Testis (tissue), 3 donors: ENCODE data around the gene RPN2. TPM values are rescaled to one million over a fixed set of nuclear protein-coding genes. Genes with fewer than 3 reads are reported as not detected.

Experiments used
- DNase-seq: peaks from one replicate; pipeline ENCODE4 v3.0.0-alpha.2; 2019
- H3K27ac ChIP-seq, 2 donors: fragments of 200-600 bp; sonication (generic); one replicate each; pipeline ENCODE4 v1.5.1; 2019
- H3K27me3 ChIP-seq: fragments of 200-600 bp; sonication (generic); one replicate; pipeline ENCODE4 v1.5.1; 2019
- H3K36me3 ChIP-seq: fragments of 200-600 bp; sonication (generic); one replicate; pipeline ENCODE4 v1.5.1; 2017; ENCODE audit warnings: low read depth; ENCODE audit errors: missing control alignments
- H3K4me1 ChIP-seq: fragments of 200-600 bp; sonication (generic); one replicate; pipeline ENCODE4 v1.5.1; 2019
- H3K4me3 ChIP-seq, 2 donors: fragments of 200-600 bp; sonication (generic); one replicate each; pipeline ENCODE4 v1.5.1; 2017 to 2019
- H3K9me3 ChIP-seq: fragments of 200-600 bp; sonication (generic); one replicate; pipeline ENCODE4 v1.5.1; 2017
- CTCF ChIP-seq, 3 experiments: fragments of 450-650 bp in 2 of 3; fragments of 200-600 bp in 1 of 3; sonication (generic) in 1 of 3; IDR thresholded peaks; one replicate each; pipeline ENCODE4 v1.5.1; 2016 to 2019; ENCODE audit warnings: antibody characterized with exemption in 3 of 3, mild to moderate bottlenecking in 2 of 3, moderate library complexity in 1 of 3
- POLR2A ChIP-seq: fragments of 450-650 bp; IDR thresholded peaks from one replicate; pipeline ENCODE4 v1.6.1; 2017; ENCODE audit warnings: antibody characterized with exemption, mild to moderate bottlenecking, moderate library complexity
- WGBS, 2 donors: methylation state at CpG; one replicate each; pipeline ENCODE4 v1.1.5; 2018; 5-methylcytosine and 5-hydroxymethylcytosine counted together
- intact Hi-C: fragments of 100-400 bp; cut with DNase I; formaldehyde crosslinking; loops from one replicate; pipeline ENCODE4 v1.15.1; 2023; ENCODE audit warnings: low total_unique reads
- polyA plus RNA-seq: library from polyadenylated mRNA; stranded (reverse); fragments of 350-450 nt; fragmentation: Illumina TruSeq; extraction: RNeasy Lipid Tissue Mini Kit (QIAGEN cat#74804); gene quantifications from one replicate; pipeline ENCODE4 v1.2.3, GENCODE V29; 2014; ENCODE audit warnings: low read depth, low replicate concordance; ENCODE audit not compliant: insufficient read depth
- total RNA-seq, 2 donors: library from RNA; depleted of rRNA; stranded (reverse); fragments of >200 nt; gene quantifications; one replicate each; pipeline ENCODE4 v1.2.3, GENCODE V29; 2016

RPN2 gene
- total and polyA plus RNA-seq, 3 donors from 2014 or later, result 200 to 284 (median 235) TPM

- no peak for TF ChIP-seq POLR2A
- TF ChIP-seq CTCF (IDR thresholded peaks at IDR 0.05), result no peak
- intact Hi-C loops, result no loop called here
- Histone ChIP-seq H3K9me3 (no peaks in the 10 kb centered on the region), H3K27ac (no peak overlapping the region), H3K27me3 (no peaks in the 10 kb centered on the region), H3K36me3 (no peaks in the 10 kb centered on the region), H3K4me1 (no peaks in the 10 kb centered on the region), H3K4me3 (no peak overlapping the region)
- no peak for DNase-seq
- 87 to 94% methylated on average over 3 of the region's 3 CpGs for WGBS, 2 donors
Observed at GRCh38 chr20:37259865-37260264, 80.7 kb downstream of the RPN2 start.

GRCh38 chr20:37260923-37261322 lies 81.8 kb downstream of the RPN2 start:
- Histone ChIP-seq H3K27ac (no peak overlapping the region), H3K4me3 (no peak overlapping the region), H3K27me3 (no peaks in the 10 kb centered on the region), H3K4me1 (no peaks in the 10 kb centered on the region), H3K9me3 (no peaks in the 10 kb centered on the region), H3K36me3 (no peaks in the 10 kb centered on the region)
- TF ChIP-seq POLR2A (no peak), CTCF (IDR thresholded peaks at IDR 0.05) (no peak)
- intact Hi-C loops, result no loop called here
- WGBS, 2 donors, result 91 to 94% methylated on average over 4 of the region's 4 CpGs
- no peak for DNase-seq

GRCh38 chr20:37261714-37262113 lies 82.6 kb downstream of the RPN2 start, which contains the start of gene GHRH:
Gene GHRH (minus strand): TSS chr20:37261814. CDS start chr20:37256889, 4,925 bp downstream.
- no peak for TF ChIP-seq CTCF (IDR thresholded peaks at IDR 0.05)
- no peak for TF ChIP-seq POLR2A
- intact Hi-C loops, result no loop called here
- Histone ChIP-seq H3K27me3 (no peaks in the 10 kb centered on the region), H3K27ac (no peak within 1 kb of the TSS), H3K4me3 (no peak within 1 kb of the TSS), H3K9me3 (no peaks in the 10 kb centered on the region), H3K36me3 (no peaks in the 10 kb centered on the region), H3K4me1 (no peaks in the 10 kb centered on the region)
- WGBS, 2 donors, result 87 to 88% methylated on average over 9 of the region's 9 CpGs
- no peak for DNase-seq

- 72 to 81% methylated on average over 6 to 8 of the region's 8 CpGs for WGBS, 2 donors
- Histone ChIP-seq H3K27me3 (no peaks in the 10 kb centered on the region), H3K27ac (no peak overlapping the region), H3K4me1 (no peaks in the 10 kb centered on the region), H3K4me3 (no peak overlapping the region), H3K36me3 (no peaks in the 10 kb centered on the region), H3K9me3 (no peaks in the 10 kb centered on the region)
- TF ChIP-seq POLR2A (no peak), CTCF (IDR thresholded peaks at IDR 0.05) (no peak)
- no peak for DNase-seq
- intact Hi-C loops, result no loop called here
Observed at GRCh38 chr20:37262505-37262904, 83.4 kb downstream of the RPN2 start.

GRCh38 chr20:37263686-37264085 lies 84.6 kb downstream of the RPN2 start:
- intact Hi-C loops, result no loop called here
- no peak for DNase-seq
- WGBS, 2 donors, result 91 to 100% methylated on average over 3 to 6 of the region's 6 CpGs
- Histone ChIP-seq H3K36me3 (no peaks in the 10 kb centered on the region), H3K27ac (no peak overlapping the region), H3K4me1 (no peaks in the 10 kb centered on the region), H3K4me3 (no peak overlapping the region), H3K27me3 (no peaks in the 10 kb centered on the region), H3K9me3 (no peaks in the 10 kb centered on the region)
- no peak for TF ChIP-seq POLR2A
- no peak for TF ChIP-seq CTCF (IDR thresholded peaks at IDR 0.05)
